Measurements from ENCODE around the gene SLC4A4.

The SLC4A4 gene

DNA sequence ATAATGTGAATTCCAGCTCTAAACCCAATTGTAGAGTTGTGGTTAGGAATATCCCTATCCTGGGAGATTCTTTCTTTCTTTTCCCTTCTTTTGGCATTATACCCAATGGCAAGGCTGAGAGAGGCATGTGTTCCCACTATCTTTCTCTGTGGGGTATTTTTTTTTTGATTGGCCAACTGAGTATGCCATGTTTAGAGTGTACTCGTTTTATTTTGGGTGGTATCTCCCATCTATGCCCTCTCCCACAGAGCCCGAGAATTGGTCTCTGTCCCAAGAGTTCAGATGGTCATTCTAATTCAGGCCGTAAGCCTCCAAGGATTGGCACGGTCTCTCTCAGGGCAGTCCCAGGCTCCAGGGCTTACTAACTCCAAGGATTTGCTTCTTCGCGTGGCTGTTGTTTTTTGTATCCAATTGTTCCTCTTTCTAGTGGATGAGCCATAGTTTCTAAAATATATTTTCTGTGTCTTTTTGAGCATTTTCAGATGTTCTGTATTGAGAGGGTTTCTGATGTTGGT, 198.8 kb downstream of the SLC4A4 start:
- DNase-seq (ENCODE audit: low read depth), result no peak
- TF ChIP-seq, protein P1, sequence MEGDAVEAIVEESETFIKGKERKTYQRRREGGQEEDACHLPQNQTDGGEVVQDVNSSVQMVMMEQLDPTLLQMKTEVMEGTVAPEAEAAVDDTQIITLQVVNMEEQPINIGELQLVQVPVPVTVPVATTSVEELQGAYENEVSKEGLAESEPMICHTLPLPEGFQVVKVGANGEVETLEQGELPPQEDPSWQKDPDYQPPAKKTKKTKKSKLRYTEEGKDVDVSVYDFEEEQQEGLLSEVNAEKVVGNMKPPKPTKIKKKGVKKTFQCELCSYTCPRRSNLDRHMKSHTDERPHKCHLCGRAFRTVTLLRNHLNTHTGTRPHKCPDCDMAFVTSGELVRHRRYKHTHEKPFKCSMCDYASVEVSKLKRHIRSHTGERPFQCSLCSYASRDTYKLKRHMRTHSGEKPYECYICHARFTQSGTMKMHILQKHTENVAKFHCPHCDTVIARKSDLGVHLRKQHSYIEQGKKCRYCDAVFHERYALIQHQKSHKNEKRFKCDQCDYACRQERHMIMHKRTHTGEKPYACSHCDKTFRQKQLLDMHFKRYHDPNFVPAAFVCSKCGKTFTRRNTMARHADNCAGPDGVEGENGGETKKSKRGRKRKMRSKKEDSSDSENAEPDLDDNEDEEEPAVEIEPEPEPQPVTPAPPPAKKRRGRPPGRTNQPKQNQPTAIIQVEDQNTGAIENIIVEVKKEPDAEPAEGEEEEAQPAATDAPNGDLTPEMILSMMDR (IDR thresholded peaks at IDR 0.05; ENCODE audit: insufficient read depth, low read depth, low read length, missing control alignments), result no peak
- no peak overlapping the region for H3K4me3 ChIP-seq (ENCODE audit: low read length)

DNA sequence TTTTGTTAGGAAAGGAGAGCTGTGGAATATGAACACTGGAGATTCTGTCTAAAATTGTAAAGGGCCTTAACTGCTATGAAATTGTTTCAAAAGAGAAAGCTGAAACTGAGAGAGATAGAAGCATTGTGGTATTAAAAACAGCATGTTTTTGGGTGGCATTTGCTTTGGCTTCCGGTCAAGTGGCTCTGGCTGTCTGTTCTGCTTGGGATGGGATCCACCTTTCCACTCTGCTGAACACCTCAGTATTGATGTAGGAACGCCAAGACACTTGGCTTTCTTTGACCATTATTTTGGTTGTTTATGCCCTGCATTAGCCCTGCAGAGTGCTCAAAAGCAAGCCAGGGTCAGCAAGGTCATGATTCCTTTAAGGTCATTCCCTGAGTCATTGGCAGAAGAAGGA, 199.7 kb downstream of the SLC4A4 start:
- no peak overlapping the region for H3K4me3 ChIP-seq (ENCODE audit: low read length)
- DNase-seq (ENCODE audit: low read depth), result no peak
- TF ChIP-seq, protein P1 (IDR thresholded peaks at IDR 0.05; ENCODE audit: insufficient read depth, low read depth, low read length, missing control alignments), result no peak

DNA sequence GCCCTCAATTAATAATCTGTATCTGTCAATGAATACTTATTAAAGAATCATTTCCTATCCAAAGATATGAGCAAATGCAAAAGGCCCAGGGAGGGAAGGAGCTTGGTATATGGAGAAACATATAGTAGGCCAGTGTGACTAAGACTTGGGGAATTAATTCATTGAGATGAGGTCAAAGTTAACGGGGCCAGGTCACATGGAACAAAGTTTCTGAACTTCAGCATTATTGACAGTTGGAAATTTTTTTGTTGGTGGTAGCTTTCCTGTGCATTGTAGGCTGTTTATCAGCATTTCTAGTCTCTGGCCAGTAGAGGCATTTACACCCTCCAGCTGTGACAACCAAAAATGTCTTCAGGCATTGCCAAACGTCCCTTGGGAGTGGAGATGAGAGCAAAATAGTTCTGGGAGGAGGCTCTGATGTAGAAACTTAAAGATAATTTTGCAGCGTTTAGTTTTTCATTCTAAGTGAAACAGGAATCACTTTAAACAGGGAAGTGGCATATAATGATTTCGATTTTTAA, 202.0 kb downstream of the SLC4A4 start:
- TF ChIP-seq, protein P1 (IDR thresholded peaks at IDR 0.05; ENCODE audit: insufficient read depth, low read depth, low read length, missing control alignments), result peak; percentile 26
- no peak overlapping the region for H3K4me3 ChIP-seq (ENCODE audit: low read length)
- no peak for DNase-seq (ENCODE audit: low read depth)

DNA sequence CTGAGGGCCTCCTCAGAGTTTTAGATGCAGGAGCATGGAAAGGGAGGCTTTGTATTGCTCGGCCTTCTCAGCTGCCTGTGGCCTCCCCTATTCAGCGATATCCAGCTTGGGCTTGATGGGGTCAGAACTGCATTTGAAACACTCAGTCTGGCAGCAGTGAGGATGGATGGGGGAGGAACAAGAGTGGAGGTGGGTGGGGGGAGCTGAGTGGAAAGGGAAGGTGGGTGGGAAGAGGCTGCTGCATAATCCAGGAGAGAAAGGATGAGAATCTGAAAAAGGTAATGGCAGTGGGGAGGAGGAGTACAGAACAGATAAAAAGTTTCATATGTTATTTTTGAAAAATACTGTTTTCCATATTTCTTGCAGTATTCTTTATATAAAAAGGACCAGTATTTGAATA, 202.7 kb downstream of the SLC4A4 start:
- H3K4me3 ChIP-seq (ENCODE audit: low read length), result no peak overlapping the region
- TF ChIP-seq, protein P1 (IDR thresholded peaks at IDR 0.05; ENCODE audit: insufficient read depth, low read depth, low read length, missing control alignments), result no peak
- DNase-seq (ENCODE audit: low read depth), result no peak

DNA sequence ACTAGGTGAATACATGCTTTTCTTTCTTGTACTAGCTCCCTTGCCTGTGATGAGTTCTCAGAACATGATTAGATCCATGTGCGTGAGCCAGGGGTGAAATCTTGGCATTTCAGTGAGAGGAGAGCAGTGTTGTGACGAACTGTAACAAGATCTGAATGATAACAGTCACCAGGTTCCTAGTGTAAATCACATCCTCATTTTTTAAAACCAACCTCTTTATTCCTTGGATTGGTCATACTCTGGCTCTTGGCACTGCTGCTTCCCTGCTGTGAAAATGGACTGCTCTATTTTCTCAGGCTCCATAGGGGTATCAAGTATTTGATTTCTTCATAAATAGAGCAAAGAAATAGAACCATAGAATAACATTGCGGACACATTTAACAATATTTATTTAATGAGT, 206.3 kb downstream of the SLC4A4 start:
- no peak for DNase-seq (ENCODE audit: low read depth)
- no peak overlapping the region for H3K4me3 ChIP-seq (ENCODE audit: low read length)
- TF ChIP-seq, protein P1 (IDR thresholded peaks at IDR 0.05; ENCODE audit: insufficient read depth, low read depth, low read length, missing control alignments), result no peak

DNA sequence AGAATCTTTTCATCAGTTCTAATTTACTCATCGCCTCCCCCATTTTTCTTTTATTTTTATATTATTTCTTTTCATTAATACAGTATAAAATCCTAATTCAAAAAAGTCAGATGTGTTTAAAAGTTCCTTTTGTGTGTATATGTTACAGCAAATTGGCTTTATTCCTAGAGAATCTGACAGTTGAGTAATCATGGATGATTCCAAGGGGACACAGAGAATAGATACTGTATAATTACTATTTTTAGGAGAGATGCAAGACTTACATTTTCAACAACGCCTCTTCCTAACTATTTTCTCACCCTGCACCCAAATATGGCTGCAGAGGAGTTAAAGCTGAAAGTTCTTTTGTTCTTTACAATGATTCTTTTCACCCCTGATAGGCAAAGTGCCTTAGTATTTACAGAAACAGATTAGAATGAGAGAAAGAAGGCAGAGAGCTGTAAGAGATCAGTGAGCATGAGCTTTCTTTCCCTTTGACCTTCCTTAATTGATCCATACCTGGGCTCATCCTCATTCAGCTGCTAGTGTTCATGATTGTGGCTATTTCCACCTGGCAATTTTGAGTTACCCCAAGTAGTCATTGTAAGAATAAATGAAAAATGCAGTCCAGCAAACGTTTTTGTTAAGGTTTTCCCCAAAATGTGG, 210.8 kb downstream of the SLC4A4 start:
- DNase-seq (ENCODE audit: low read depth), result no peak
- H3K4me3 ChIP-seq (ENCODE audit: low read length), result no peak overlapping the region
- TF ChIP-seq, protein P1 (IDR thresholded peaks at IDR 0.05; ENCODE audit: insufficient read depth, low read depth, low read length, missing control alignments), result no peak
